K562 (cell line): ENCODE measurements around the gene STK25. TPM values are rescaled to one million over a fixed set of nuclear protein-coding genes. Genes with fewer than 3 reads are reported as not detected.

Experiments used
- ATAC-seq: fragments of 200-7000 bp; cut with Tn5 transposase; 3 replicates; pipeline ENCODE4 v1.9.1; 2020; ENCODE audit warnings: moderate library complexity
- BruUV-seq: library from RNA; stranded (reverse); fragments of 400-500 nt; replicated peaks from 2 replicates; lab custom pipeline; 2021; lab: Mats Ljungman, UMichigan
- CTCF ChIA-PET: fragments of 300-600 bp; formaldehyde crosslinking; extraction: SDS; loops from one replicate; lab custom pipeline; 2021; ENCODE audit warnings: low intra/inter-chr PET ratio; lab: Yijun Ruan, JAX
- POLR2A ChIA-PET: fragments of 300-600, 350-650 bp; sonication (Branson Sonifier 250); formaldehyde crosslinking; extraction: SDS; loops from one replicate; lab custom pipeline; 2021; ENCODE audit warnings: antibody characterized with exemption, inconsistent platforms; lab: Yijun Ruan, JAX
- DNase-seq, 4 experiments: peaks; one replicate each; pipeline versions ENCODE4 v3.0.0 to v3.0.0-alpha.2; 2011 to 2018; ENCODE audit warnings: low spot score in 3 of 4, mixed read lengths in 3 of 4; ENCODE audit errors: extremely low read depth in 1 of 4
- FAIRE-seq: peaks from 2 replicates; lab custom pipeline; 2011; peaks lifted over from hg19 to GRCh38; lab: Jason Lieb, UNC
- H2AFZ ChIP-seq: 2 replicates; pipeline ENCODE4 v1.6.0; 2011; ENCODE audit warnings: low read depth, low read length, control low read depth, inconsistent platforms
- H3K27ac ChIP-seq: fragments of 200-600 bp; 3 replicates; pipeline ENCODE4 v1.8.0; 2011; ENCODE audit warnings: low read depth, mild to moderate bottlenecking, control low read depth, inconsistent platforms, low read length, moderate library complexity, mixed read lengths; ENCODE audit errors: extremely low read depth
- H3K27me3 ChIP-seq, 2 experiments: fragments of 300-600 bp in 1 of 2; 2 replicates in 1 of 2; 3 replicates in 1 of 2; pipeline versions ENCODE4 v1.6.0 to v1.8.0; 2011; ENCODE audit warnings: inconsistent platforms in 2 of 2, low read length in 2 of 2, mild to moderate bottlenecking in 1 of 2, mixed read lengths in 1 of 2, moderate library complexity in 1 of 2; ENCODE audit not compliant: control insufficient read depth in 2 of 2, insufficient read depth in 2 of 2
- H3K36me3 ChIP-seq: fragments of 300-600 bp; 3 replicates; pipeline ENCODE4 v1.8.0; 2011; ENCODE audit warnings: mild to moderate bottlenecking, low read length, inconsistent platforms; ENCODE audit not compliant: control insufficient read depth, insufficient read depth
- H3K4me1 ChIP-seq, 2 experiments: fragments of 200-600 bp in 1 of 2; replicated peaks in 1 of 2; 2 replicates in 1 of 2; 3 replicates in 1 of 2; pipeline versions ENCODE4 v1.5.1 to v1.8.0; 2011; ENCODE audit warnings: inconsistent platforms in 2 of 2, low read length in 2 of 2, mild to moderate bottlenecking in 1 of 2, mixed read lengths in 1 of 2, moderate library complexity in 1 of 2; ENCODE audit not compliant: control insufficient read depth in 2 of 2, insufficient read depth in 2 of 2
- H3K4me2 ChIP-seq: 2 replicates; pipeline ENCODE4 v1.6.1; 2011; ENCODE audit warnings: low read length, control low read depth, inconsistent platforms, mixed read lengths; ENCODE audit not compliant: insufficient read depth
- H3K4me3 ChIP-seq: fragments of 200-600 bp; sonication (generic), shearing (Covaris generic); 2 replicates; pipeline ENCODE4 v1.5.1; 2016; ENCODE audit warnings: control low read depth, inconsistent platforms
- H3K79me2 ChIP-seq: fragments of 200-600 bp; 3 replicates; pipeline ENCODE4 v1.8.0; 2011; ENCODE audit warnings: low read length, inconsistent platforms; ENCODE audit not compliant: control insufficient read depth, insufficient read depth
- H3K9ac ChIP-seq, 2 experiments: 2 replicates each; pipeline versions ENCODE4 v1.6.0 to v1.6.1; 2011; ENCODE audit warnings: low read depth in 2 of 2, low read length in 2 of 2, control low read depth in 1 of 2, inconsistent platforms in 1 of 2, mild to moderate bottlenecking in 1 of 2, mixed read lengths in 1 of 2; ENCODE audit not compliant: insufficient read depth in 1 of 2
- H3K9me1 ChIP-seq: one replicate; pipeline ENCODE4 v1.6.0; 2011; ENCODE audit warnings: inconsistent platforms, mild to moderate bottlenecking, low read length, moderate library complexity; ENCODE audit not compliant: control insufficient read depth, insufficient read depth
- H3K9me3 ChIP-seq: replicated peaks from 2 replicates; pipeline ENCODE4 v1.5.1; 2011; ENCODE audit warnings: low read depth, low read length, inconsistent platforms; ENCODE audit not compliant: control insufficient read depth, insufficient read depth
- H4K20me1 ChIP-seq: replicated peaks from 2 replicates; pipeline ENCODE4 v1.6.1; 2011; ENCODE audit warnings: low read length, inconsistent platforms, mixed read lengths; ENCODE audit not compliant: control insufficient read depth, insufficient read depth
- ARID1B ChIP-seq: fragments of 450-650 bp; IDR thresholded peaks from 2 replicates; pipeline ENCODE4 v1.6.1; 2016; ENCODE audit warnings: antibody characterized with exemption, mild to moderate bottlenecking, inconsistent platforms
- ELF4 ChIP-seq: fragments of 450-650 bp; formaldehyde crosslinking; IDR thresholded peaks from 2 replicates; pipeline ENCODE4 v1.4.0; 2022; ENCODE audit warnings: missing genetic modification characterization
- LCOR ChIP-seq: sonication (generic); formaldehyde crosslinking; IDR thresholded peaks from 2 replicates; pipeline ENCODE4 v1.8.0; 2022; ENCODE audit warnings: mild to moderate bottlenecking, missing genetic modification reagents
- MAFF ChIP-seq: IDR thresholded peaks from 2 replicates; pipeline ENCODE4 v1.6.1; 2012; ENCODE audit warnings: low read length, improper control_type of control experiment
- NFIX ChIP-seq: fragments of 250-450 bp; sonication (Bioruptor Pico); IDR thresholded peaks from 2 replicates; pipeline ENCODE4 v1.4.0; 2020; ENCODE audit warnings: low read depth, mild to moderate bottlenecking, moderate library complexity
- OTX1 ChIP-seq: fragments of 450-650 bp; formaldehyde crosslinking; IDR thresholded peaks from 2 replicates; pipeline ENCODE4 v1.4.0; 2022; ENCODE audit warnings: mild to moderate bottlenecking
- TAL1 ChIP-seq: fragments of 450-650 bp; IDR thresholded peaks from 2 replicates; pipeline ENCODE4 v1.6.1; 2016; ENCODE audit warnings: mild to moderate bottlenecking
- ZKSCAN3 ChIP-seq: fragments of 250-450 bp; sonication (Bioruptor Pico); IDR thresholded peaks from 2 replicates; pipeline ENCODE4 v1.4.0; 2020
- ZNF263 ChIP-seq: sonication (generic); formaldehyde crosslinking; IDR thresholded peaks from 2 replicates; pipeline ENCODE4 v1.8.0; 2022; ENCODE audit warnings: mild to moderate bottlenecking, missing genetic modification reagents, borderline replicate concordance
- ZNF318 ChIP-seq, 2 experiments: fragments of 450-650 bp; IDR thresholded peaks; 2 replicates each; pipeline ENCODE4 v1.6.1; 2016; ENCODE audit warnings: mild to moderate bottlenecking in 2 of 2, borderline replicate concordance in 1 of 2, low read depth in 1 of 2, moderate library complexity in 1 of 2
- ZNF324 ChIP-seq: fragments of 250-450 bp; sonication (Bioruptor Pico); IDR thresholded peaks from 2 replicates; pipeline ENCODE4 v1.4.0; 2020; ENCODE audit warnings: mild to moderate bottlenecking
- ZNF639 ChIP-seq, 2 experiments: fragments of 200-800 bp in 1 of 2; sonication (Bioruptor generic) in 1 of 2; sonication (generic) in 1 of 2; formaldehyde crosslinking in 1 of 2; IDR thresholded peaks in 1 of 2; conservative IDR thresholded peaks in 1 of 2; 2 replicates each; pipeline versions ENCODE4 v1.5.0 to v1.6.1; 2016 to 2020; ENCODE audit warnings: missing compliant biosample characterization in 1 of 2, missing genetic modification characterization in 1 of 2, missing genetic modification reagents in 1 of 2
- WGBS: fragments of 100-300 bp; shearing (Covaris generic); methylation state at CpG from one replicate; pipeline ENCODE4 v1.1.6; 2016; ENCODE audit warnings: low coverage, mixed read lengths; ENCODE audit not compliant: insufficient coverage; ENCODE audit errors: missing lambda C conversion rate; 5-methylcytosine and 5-hydroxymethylcytosine counted together
- in situ Hi-C: fragments of 300-500 bp; cut with MboI; formaldehyde crosslinking; loops from 4 replicates; pipeline ENCODE4 v1.15.0; 2018; ENCODE audit warnings: inconsistent platforms, mixed read lengths
- intact Hi-C: fragments of 100-400 bp; cut with micrococcal nuclease; formaldehyde crosslinking; loops from 2 replicates; pipeline ENCODE4 v1.14.2; 2022
- polyA plus RNA-seq, 8 experiments: library from polyadenylated mRNA; depleted of rRNA in 4 of 8; stranded (reverse) in 5 of 8; unstranded in 3 of 8; fragments of >200 nt; fragmentation: Nextera tagmentation in 2 of 8; fragmentation: Illumina TruSeq in 1 of 8; extraction: Ambion mirVana in 2 of 8; extraction: Trizol in 1 of 8; gene quantifications; 2 replicates each; pipeline versions ENCODE4 v1.2.1 to v1.2.3, GENCODE V29; 2011 to 2014; ENCODE audit warnings: inconsistent platforms in 1 of 8, missing spikeins in 1 of 8
- total RNA-seq, 7 experiments: library from RNA; depleted of rRNA in 6 of 7; stranded (reverse); fragments of >200 nt in 6 of 7; fragmentation: Illumina TruSeq in 2 of 7; extraction: Trizol in 2 of 7; gene quantifications; 2 replicates each; pipeline versions ENCODE4 v1.2.1 to v1.2.3, GENCODE V29; 2011 to 2021; ENCODE audit warnings: low replicate concordance in 1 of 7

Gene STK25
- total and polyA plus RNA-seq, 9 of the 15 experiments (the other 6 are each of a cell fraction or from before 2014, with no cell fraction given) = 5.4 to 177 (median 116) TPM

- peaks cover 6 to 40% of the 10 kb centered on the region in 2 experiments for H3K4me1 ChIP-seq
- H2AFZ ChIP-seq = no peak overlapping the region
- no peak overlapping the region for H3K27ac ChIP-seq
- H3K79me2 ChIP-seq = no peaks in the 10 kb centered on the region
- no TSS peak for BruUV-seq
- TF ChIP-seq ZNF639 (CRISPR knock-in tag; conservative IDR thresholded peaks at IDR 0.05 in 1 of 2, IDR thresholded peaks at IDR 0.05 in 1 of 2) (no peak), ZNF318 (IDR thresholded peaks at IDR 0.05; ENCODE audit: borderline replicate concordance in 1 of 2, low read depth in 1 of 2) (no peak), MAFF (no peak), ZNF263 (CRISPR knock-in tag) (no peak), LCOR (CRISPR knock-in tag) (no peak), TAL1 (no peak), ELF4 (no peak), NFIX (CRISPR knock-in tag) (no peak), ZNF324 (CRISPR knock-in tag) (no peak), ARID1B (no peak), ZKSCAN3 (CRISPR knock-in tag) (no peak), OTX1 (CRISPR knock-in tag) (no peak)
- TF ChIP-seq, all 486 proteins: peak for 0
- DNase-seq (no peak), ATAC-seq (no peak), FAIRE-seq (no peak)
- POLR2A ChIA-PET = interaction anchor here (0.6 to 1.1 kb wide), 2 partner anchors 11 to 49 kb away, joined by 3 to 4 read pairs; no protein-coding TSS in a partner anchor
- in situ Hi-C loops = no loop called here
- CTCF ChIA-PET = no interaction called here
- 34% methylated on average over 14 of the region's 15 CpGs for WGBS
- intact Hi-C loops = no loop called here
- no peak overlapping the region for H3K4me2 ChIP-seq
- H4K20me1 ChIP-seq = no peaks in the 10 kb centered on the region
- no peaks in the 10 kb centered on the region; a peak in 1 of 5 replicates for H3K27me3 ChIP-seq
- H3K9ac ChIP-seq = no peak overlapping the region
- no peaks in the 10 kb centered on the region for H3K36me3 ChIP-seq
- H3K9me1 ChIP-seq = no peaks in the 10 kb centered on the region
- H3K9me3 ChIP-seq = no peaks in the 10 kb centered on the region
- H3K4me3 ChIP-seq = no peak overlapping the region
These were observed 30.6 kb upstream of the STK25 start for GRCh38 chr2:241538838-241539615.
